HS-5 (cell line): ENCODE data around the gene CFAP57.

Experiments
- DNase-seq: peaks from one replicate; pipeline ENCODE4 v3.0.0-alpha.2; 2012; ENCODE audit warnings: low read depth

Gene CFAP57

DNA sequence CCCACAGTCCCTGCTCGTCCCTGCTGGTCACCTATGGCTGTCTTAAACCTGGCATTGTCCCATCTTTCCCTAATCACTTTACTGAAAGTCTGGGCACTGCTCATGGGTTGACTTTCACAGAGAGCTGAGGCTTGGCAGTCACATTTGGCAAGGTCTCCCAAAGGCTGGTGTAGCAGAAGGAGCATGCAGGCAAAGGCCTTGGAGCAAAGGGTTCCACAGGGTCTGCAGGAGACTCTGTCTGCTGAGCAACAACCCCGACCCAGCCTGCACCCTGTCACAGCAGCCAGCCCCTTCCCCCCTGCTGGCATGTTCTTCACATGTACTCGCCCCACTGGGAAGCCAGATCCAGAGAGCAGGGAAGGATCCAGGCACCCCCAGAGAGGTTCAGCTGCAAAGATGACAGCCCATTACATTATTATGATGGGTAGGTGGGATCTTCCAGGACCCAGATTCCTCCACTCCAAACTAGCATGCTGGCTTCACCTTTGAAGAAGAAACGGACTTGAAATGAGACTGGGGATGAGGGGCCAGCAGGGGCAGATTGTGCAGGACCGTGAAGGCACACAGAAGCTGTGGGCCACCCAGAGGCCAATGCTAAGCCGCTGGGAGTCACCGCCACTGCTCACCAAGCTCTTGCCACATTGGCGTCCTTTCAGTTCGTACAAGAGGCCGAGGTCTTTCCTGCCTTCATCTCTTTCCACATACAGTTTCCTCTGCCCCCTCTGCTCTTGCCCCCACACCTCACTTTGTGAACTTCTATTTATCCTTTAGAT, 83.5 kb downstream of the CFAP57 start:
- no peak for DNase-seq

DNA sequence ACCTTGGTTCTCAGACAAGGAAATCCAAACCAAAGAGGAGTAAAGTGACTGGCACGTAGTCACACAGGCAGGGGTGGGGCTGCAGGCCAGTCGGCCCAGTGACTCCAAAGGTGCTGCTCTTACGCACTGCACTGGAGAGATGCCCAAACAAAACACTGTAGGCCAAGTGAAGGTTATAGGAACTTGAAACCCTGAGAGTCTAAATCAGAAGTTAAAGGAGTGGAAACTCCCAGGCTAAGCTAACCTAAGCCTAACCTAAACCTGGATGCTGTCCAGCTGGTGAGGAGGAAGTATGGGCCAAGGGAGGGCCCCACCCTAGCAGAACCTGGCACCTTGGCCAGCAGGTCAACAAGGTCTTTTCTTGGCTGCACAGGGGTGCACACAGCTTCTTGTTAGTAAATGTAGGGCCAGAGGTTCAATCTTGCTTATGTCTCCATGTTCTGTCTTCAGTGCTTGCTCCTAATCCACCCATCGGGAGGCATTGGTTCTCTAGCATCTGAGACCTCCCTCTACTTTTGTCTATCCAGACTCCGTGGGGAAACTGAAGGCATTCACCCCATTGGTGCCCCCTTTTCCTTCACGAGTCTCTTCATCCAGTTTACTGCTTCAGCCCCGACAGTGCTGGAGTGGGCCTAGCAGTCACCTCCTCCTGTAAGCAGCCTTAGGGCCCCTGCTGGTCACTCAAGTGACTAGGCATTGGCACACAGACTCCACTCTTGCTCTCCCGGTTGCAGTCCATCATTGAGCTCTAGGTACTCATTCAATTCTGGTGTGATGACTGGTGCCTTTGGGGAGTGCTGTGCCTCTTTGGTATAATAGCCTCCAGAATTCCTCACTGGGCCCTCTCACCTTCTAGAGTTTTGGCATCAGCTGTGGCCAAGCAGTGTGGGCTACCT, 84.8 kb downstream of the CFAP57 start:
- DNase-seq = no peak

DNA sequence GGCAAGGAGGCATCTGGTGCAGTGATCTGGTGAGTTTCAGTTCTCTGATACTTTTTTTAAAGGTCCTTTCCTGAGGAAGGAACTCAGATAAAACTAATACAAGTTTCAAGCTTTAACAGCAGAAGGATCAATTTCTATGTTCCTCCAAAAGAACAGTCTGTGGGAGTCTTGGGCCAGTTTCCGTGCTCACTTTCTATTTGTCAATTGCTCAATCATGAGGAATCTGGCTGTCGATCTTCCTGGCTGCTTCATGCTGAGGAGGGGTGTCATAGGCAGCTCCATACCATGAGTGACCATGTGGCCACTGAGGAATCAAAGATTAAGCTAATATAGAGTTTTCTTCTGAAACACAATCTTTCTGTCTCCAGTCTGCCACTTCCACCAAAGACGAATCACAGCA, 86.2 kb downstream of the CFAP57 start:
- no peak for DNase-seq

DNA sequence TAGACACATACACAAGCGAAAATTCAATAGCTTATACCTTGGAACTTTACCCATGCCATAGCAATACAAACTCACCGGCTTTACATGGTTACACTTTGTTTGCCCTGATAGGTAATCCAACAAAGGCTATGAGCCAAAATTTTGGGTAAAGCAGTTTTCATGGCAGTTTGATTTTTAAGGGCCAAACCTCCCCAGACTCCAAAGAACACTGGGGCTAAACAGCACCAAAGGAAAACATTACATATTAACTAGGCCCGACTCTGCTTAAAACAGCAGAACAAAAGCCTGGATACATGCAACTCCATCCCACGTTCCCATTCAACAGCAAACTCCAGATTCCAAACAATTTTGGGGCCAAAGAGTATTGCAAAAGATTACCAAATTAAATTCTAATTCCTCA, 93.3 kb downstream of the CFAP57 start:
- DNase-seq = no peak

DNA sequence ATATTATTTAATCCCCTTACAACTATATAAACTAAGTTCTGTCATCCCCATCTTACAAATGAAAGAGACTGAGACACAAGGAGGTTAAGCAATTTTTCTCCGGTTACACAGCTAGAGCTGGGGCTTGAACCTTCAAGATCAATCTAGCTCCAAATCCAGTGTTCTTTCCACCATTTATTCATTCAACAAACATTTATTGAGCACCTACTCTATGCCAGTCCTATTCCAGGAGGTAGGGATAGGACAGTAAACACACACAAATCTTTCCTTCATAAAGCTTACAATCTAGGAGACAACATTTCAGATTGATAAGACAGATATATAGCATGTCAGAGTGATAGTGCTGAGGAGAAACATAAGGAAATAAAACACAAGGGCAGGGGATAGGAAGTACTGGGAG, 94.8 kb downstream of the CFAP57 start:
- DNase-seq = no peak

DNA sequence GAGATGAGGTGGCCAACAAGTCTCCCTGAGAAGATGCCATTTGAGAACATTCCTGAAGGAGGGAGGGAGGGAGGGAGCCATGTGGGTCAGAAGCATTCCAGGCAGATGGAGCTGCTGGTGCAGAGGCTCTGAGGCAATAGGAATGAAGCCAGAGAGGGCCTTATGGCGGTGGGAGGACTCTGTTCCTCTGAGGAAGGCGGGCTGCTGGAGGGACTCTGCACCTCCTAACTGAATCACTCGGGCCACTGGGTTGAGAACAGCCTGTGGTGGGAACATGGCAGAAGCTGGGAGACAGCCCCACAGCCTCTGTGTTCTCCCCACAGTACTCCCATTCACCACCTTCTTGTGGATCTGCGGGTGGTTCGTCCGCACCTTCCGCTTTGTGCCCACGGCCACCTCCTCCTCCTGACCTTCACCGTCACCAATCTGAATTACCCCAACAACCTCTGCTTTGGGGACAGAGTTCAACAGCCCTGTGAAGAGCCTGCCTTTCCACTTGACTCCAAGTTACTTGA, 95.2 kb downstream of the CFAP57 start:
- no peak for DNase-seq

DNA sequence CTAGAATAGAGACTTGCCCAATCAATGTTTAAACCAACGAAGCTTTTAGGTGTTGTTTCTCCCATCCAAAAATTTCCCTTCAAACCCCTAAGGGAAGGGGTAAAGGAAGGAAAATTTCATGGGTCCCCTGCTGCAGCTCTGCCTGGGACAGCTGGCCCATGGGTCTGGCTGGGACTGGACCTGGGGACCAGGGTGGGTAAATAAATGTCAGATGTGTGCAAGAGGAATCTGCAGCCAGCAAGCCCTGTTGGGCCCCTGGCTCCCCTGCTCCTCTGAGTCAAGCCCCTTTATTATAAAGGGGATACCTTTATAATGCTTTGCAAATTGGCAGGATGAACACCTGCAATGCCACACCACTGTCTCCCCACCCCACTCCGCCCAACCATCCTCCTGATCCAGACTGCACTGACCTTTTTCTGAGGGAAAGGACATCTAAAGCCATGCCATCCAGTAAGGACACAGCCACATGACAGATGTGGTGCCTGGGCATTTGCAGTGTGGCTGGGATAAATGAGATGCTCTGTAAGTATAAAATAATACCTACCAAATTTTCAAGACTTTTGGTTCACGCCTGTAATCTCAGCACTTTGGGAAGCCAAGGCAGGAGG, 95.8 kb downstream of the CFAP57 start:
- DNase-seq = no peak

DNA sequence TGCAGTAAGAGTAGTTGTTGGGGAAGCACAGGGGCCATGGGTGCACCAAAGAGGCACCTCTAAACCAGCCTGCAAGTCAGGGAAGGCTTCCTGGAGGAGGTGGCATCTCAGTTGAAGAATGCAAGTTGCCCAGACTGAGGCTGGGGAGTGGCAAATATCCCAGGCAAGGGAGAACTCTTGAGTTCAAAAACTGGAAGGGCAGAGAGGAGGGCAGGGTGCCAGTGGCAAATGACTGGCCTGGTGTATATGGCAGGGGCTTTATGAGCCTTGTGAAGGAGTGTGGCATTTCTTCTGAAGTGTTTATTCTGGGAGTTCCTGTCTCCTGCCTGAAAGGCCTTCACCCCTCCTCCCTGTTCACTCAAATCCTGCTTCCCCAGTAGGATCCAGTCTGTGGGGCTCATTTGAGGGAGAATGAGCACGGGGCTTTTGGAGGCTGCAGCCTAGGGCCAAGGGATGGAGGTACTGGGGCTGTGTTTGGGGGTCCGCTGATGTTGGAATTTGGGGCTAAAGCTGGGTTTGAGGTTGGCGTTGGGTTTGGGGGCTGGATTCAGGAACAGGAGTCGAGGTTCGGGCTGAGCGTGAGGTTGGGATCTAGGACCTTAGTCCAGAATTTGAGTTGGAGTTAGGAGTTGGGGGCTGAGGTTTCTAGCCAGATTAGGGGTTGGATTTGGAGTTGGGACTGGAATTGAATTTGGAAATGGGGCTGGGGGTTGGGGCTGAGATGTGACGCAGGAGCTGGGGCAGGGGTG, 97.7 kb downstream of the CFAP57 start, which contains the start of gene TMEM125:
TSS of gene TMEM125 (plus strand) at position 357 of the 749 bp plus-strand sequence. CDS start 2,740 bp downstream, outside the sequence.
- no peak for DNase-seq

DNA sequence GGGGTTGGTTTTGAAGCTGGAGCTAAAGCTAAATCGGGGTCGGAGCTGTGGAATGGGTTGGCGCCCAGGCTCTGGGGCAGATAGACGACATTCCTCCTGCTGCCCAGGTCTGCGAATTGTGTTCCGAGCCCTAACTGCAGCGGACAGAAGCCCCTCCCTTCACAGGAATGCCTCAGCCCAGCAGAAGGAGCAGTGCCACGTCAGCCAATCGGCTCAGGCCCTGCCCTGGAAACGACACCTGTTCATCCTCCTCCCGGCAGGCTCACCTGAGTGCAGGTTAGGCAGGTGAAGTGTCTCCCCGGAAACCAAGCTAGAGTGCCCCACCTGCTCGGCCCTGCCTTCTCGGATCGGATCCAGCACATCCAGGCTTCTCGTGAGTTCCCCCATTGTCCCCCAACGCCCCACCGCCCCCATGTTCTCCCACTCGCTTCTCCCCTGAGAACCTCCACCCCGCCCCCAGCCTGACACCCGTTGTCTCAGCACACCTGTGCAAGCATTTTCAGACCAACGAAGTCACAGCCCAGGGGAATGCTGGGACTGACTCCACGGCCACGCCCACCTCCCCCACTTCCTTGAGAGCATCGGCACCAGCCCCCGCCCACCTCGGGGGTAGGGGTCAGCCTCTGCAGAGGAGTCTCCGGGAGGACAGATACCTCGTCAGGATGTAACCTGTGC, 98.4 kb downstream of the CFAP57 start:
- DNase-seq = no peak

DNA sequence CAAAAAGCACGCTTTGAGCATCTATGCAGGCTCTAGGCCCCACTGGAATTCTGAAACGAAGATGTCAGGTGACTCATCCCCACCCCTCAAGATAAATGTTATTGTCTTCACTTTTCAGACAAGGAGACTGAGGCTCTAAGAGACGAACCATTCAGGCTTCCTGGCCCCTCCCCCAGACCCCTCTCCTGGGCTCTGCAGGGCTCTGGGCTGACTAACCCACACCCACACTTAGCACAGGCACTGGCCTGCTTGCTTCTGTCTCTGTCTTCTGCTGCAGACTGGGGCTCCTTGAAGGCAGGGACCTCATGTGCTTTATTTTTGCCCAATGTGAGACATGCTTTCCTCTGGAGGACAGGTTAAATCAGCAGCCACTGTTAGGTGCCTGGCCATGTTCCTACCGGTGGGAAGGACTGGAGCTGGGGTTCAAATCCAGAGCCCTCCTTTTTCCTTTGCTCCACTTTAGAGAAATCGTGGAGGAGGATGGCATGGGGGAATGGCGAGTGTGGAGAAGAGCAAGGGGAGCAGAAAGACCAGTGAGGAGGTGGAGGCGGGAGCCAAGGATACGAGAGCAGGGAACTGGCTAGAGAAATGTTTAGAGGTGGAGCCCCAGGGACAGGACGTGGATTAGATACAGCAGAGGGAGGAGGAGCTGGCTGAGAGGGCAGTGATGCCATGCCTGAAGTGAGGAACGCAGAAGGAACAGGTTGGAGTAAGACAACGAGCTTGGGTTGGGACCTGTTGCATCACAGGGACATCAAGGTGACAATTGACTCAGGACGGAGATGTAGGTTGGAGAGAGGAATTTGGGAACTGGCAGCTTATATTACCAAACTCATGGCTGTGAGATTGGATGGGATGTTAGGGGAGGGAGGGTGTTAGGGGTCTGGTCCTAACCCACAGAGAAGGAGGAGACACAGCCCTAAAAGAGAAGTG, 99.3 kb downstream of the CFAP57 start:
- DNase-seq = no peak

DNA sequence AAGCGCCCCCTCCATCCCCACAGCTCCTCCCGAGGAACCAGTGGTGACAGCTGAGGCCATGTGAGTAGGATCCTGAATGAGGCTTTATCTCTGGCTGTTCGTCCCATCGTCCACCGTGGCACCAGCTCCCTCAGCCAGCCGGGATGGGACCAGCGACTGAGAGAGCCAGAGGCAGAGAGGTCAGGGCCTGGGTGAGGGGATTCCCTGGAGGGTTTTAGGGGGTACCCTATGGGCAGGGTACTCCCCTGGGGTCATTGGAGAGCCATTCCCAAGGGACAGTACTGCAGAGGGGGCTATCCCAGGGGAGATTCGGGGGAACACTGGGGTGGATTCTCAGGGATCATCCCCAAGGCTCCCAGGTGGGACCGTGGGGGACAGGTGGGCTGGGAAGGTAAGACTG, 100.0 kb downstream of the CFAP57 start:
- no peak for DNase-seq

DNA sequence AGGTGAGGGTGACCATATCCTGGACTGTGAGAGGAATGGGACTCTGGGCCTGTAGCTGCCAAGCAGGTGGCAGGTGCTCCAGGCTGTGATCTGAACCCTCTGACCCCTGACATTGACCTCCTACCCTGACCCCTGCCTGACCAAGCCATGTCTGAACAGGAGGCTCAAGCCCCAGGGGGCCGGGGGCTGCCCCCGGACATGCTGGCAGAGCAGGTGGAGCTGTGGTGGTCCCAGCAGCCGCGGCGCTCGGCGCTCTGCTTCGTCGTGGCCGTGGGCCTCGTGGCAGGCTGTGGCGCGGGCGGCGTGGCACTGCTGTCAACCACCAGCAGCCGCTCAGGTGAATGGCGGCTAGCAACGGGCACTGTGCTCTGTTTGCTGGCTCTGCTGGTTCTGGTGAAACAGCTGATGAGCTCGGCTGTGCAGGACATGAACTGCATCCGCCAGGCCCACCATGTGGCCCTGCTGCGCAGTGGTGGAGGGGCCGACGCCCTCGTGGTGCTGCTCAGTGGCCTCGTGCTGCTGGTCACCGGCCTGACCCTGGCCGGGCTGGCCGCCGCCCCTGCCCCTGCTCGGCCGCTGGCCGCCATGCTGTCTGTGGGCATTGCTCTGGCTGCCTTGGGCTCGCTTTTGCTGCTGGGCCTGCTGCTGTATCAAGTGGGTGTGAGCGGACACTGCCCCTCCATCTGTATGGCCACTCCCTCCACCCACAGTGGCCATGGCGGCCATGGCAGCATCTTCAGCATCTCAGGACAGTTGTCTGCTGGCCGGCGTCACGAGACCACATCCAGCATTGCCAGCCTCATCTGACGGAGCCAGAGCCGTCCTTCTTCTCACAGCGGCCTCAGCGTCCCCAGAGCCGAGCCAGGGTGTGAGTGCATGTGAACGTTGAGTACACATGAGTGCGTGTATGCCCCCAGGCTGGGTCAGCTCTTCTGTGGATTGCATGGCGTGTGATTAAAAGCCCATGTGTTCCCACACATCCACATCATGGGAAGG, 100.7 kb downstream of the CFAP57 start:
- DNase-seq = no peak

DNA sequence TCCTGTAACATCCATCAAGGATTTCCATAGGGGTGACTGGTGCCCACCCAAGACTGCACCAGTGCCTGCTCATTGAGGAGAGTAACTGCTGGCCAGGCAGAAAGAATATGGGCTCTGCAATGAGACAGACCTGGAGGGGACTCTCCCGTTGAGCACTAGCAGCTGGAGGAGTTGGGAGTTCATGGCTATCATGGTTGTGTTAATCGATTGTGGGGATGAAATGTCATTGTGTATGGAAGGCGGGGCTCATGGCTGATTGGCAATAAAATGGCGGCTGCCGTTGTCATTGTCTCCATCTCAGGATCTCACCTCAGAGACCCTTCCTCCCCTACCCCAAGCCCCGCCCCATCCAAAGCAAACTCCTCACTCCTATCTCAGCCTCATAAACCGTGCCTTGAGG, 101.6 kb downstream of the CFAP57 start:
- no peak for DNase-seq

DNA sequence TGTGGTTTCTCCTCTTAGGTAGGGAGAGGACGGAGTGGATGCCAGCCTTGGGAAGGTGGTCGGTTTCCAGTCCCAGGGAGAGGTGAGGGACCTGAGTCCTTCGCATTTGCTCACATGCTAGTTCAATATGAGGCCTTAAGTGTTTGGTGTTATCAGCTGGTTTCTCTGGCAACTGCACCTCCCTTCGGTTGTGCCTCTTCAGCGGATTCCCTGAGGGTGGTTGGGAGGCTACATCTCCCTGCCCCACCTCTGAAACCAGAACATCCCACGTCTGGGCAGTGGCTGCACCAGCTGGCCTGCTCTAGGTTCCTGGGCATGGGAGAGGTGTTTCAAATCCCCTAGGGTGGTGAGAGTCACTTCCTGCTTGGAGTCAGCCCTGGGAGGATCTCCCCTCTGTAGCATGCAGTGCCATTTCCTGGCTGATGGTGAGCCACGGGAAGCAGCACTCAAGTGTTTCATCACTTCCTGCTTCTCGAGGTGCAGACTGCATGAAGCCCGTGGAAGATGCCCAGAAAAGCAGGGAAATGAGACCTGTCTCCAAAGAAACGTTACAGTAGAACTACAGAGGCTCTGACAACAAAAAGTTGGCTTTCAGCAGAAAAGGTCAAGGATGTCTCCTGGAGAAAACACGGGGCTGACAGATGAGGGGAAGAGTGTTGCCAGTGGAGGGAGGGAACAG, 102.1 kb downstream of the CFAP57 start:
- peak; percentile 33 for DNase-seq

DNA sequence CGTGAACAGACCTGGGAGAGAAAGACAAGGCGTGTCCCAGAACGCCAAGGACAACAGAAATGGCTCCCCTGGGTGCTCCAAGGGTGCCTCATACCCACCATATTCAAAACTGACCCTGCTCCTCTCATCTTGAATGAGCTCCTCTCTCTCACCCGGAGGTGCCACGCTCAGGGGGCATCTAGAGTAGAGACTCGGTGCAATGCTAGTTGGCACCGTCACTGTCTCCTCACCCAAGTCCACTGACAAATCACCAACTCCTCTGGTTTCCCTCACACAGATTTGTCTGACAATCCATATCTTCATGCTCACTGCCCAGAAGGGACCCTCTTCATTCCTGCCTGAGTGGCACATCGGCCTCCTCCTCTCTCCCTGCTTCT, 102.7 kb downstream of the CFAP57 start:
- DNase-seq = no peak

DNA sequence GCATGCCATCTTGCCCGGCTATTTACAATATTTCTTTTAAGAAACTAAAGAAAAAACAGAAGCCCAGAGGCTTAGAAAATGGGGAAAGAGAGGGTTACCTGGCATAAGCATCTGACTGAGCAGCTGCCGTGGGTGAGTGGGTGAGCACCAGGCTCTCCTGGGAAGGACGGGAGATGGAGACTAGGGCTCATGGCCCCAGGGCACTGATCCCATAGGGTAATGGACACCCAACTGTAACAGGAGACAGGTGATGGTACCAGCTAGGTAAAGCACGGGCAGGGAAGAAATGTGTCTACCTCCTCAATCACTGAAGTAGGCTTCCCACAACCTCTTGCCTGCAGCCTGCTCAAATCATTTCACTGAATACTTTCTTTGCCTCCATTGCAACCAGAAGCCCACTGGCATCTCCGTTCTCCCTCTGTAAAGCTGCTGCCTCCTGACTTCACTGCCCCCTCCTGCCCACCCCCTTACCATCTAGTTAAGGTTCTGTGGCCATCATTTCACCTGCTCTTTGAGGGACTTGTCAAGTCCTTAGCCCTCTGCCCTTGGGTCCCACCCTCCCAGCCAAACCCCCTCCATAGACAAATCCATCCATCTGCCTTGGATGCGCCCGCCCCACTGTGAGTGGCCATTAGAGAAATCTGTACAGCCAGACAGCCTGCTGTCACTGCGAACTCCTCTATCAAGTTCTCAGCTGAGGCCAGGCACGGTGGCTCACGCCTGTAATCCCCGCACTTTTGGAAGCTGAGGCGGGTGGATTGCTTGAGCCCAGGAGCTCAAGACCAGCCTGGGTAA, 103.9 kb downstream of the CFAP57 start:
- DNase-seq = no peak

DNA sequence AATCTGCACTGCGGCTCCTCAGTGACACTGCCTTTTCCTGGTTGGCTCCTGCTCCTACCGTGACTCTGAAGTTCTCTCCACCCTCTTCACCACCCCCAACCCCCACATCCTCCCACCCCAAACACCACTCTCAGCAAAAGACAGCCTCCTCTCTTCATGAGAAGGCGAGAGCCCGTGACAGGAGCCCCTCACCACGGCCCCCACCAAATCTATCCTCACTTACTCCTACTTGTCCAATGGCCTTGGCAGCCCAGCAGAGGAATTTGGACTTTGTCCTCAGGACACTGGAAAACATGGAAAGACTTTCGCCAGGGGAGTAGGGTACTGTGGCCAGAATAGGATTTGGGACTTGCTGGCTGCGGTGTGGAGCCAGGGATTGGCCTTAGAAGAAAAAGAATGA, 104.5 kb downstream of the CFAP57 start:
- DNase-seq = no peak
